ENCODE data around the gene ENDOU.

DNA sequence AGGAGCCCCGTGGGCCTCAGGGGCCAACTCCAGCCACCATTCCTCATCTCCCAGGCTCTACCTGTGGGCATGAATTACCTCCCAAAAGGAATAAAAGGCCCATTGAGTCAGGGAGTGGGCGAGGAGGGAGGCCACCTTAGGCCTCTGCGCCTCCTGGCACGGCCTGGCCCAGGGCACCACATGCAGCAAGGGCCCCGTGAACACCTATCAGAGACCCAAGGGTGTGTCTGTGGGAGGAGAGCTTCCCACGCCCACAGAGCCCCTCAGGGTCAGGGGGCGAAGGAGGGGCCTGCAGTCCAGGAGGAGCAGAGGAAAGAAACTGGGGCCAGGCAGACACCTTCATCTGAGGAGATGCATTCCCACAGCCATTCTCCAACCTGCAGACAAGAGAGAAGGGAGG, 21.2 kb upstream of the ENDOU start:
- TF ChIP-seq CTCF (IDR thresholded peaks at IDR 0.05) (no peak), POLR2AphosphoS5 (IDR thresholded peaks at IDR 0.05; ENCODE audit: low read depth, low read length) (no peak)
